ENCODE data around the gene KCNJ16. TPM values are rescaled to one million over a fixed set of nuclear protein-coding genes. Genes with fewer than 3 reads are reported as not detected.

The KCNJ16 gene
- total and polyA plus RNA-seq, 2 of the 13 experiments (the other 11 are each of a cell fraction or from before 2014, with no cell fraction given): not detected

DNA sequence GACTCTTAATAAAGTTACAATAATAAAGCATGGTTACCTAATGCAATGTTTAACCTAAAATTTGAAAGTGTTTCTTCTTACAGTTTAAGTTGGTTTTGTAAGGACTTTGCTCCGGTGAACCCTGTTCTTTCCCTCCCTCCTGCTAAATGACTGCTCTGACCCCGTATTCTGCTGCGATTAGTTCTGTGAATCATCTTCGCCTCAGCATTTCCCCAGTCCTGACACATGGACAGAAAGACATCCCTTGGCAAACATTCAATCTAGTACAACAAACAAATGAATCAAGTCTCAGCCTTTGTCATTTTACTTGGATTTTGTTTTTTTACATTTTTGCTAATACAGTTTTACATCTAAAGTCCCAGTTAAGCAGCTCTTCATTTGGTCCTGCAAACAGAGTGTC, 109.7 kb downstream of the KCNJ16 start:
- no peaks in the 10 kb centered on the region for H3K36me3 ChIP-seq (replicated peaks in 1 of 2; ENCODE audit: control insufficient read depth in 1 of 2, insufficient read depth in 2 of 2, low read length in 2 of 2)
- WGBS (ENCODE audit: low lambda C conversion rate): 6% methylated on average over 4 of the region's 4 CpGs
- no peaks in the 10 kb centered on the region for H4K20me1 ChIP-seq (ENCODE audit: insufficient read depth, low read length)
- intact Hi-C loops (cut with micrococcal nuclease; ENCODE audit: unreplicated experiment) (no loop called here), in situ Hi-C loops (cut with HindIII; ENCODE audit: extremely low pct_ligation_motif_present, low pct_unique_long_range_greater_than_20kb) (no loop called here)
- peak; percentile 4 for FAIRE-seq
- H3K9ac ChIP-seq (ENCODE audit: insufficient read depth, low read depth, low read length): no peak overlapping the region
- no peak overlapping the region for H3K4me2 ChIP-seq (ENCODE audit: low read depth, low read length)
- no peaks in the 10 kb centered on the region for H3K79me2 ChIP-seq (ENCODE audit: insufficient read depth, low read length)
- BruUV-seq (replicated peaks): no TSS peak
- peaks cover 10% of the 10 kb centered on the region; the same call in 1 of the 2 replicates for H3K9me3 ChIP-seq (ENCODE audit: low read length)
- no peak overlapping the region for H3K27ac ChIP-seq (ENCODE audit: extremely low read length, insufficient read depth, low read length)
- H3K4me3 ChIP-seq (replicated peaks in 1 of 3; ENCODE audit: insufficient read depth in 1 of 3, low read depth in 2 of 3, low read length in 3 of 3): no peak overlapping the region
- ChIA-PET POLR2A (no interaction called here), CTCF (ENCODE audit: low intra/inter-chr PET ratio, low total read pairs) (no interaction called here)
- H2AFZ ChIP-seq (ENCODE audit: low read length): no peak overlapping the region
- TF ChIP-seq KDM6A (CRISPR knock-in tag; IDR thresholded peaks at IDR 0.05; ENCODE audit: low read depth) (no peak), ZNF687 (CRISPR knock-in tag; IDR thresholded peaks at IDR 0.05) (no peak)
- no peak for DNase-seq (ENCODE audit: low spot score)
- no peak; the same call in 2 of the 3 replicates for ATAC-seq
- no peaks in the 10 kb centered on the region for H3K4me1 ChIP-seq (ENCODE audit: insufficient read depth, low read length)
- H3K27me3 ChIP-seq (ENCODE audit: control insufficient read depth in 1 of 2, insufficient read depth in 2 of 2, low read length in 2 of 2): no peaks in the 10 kb centered on the region

Other genes starting within 250 kb of the KCNJ16 start
- not detected in 2 replicates for gene KCNJ2, start 94.3 kb downstream of the KCNJ16 start, total RNA-seq (2016; rRNA removed; fragmentation: Illumina TruSeq; extraction: Trizol)
- gene KCNJ2, start 94.3 kb downstream of the KCNJ16 start, polyA plus RNA-seq (2011; rRNA removed): not detected in 2 replicates

Data from HepG2 (cell line).